ENCODE measurements around the gene TOX3. TPM values are rescaled to one million over a fixed set of nuclear protein-coding genes. Genes with fewer than 3 reads are reported as not detected.

Gene TOX3
- polyA plus RNA-seq, 1 donor from 2014 or later = 2.3 TPM

DNA sequence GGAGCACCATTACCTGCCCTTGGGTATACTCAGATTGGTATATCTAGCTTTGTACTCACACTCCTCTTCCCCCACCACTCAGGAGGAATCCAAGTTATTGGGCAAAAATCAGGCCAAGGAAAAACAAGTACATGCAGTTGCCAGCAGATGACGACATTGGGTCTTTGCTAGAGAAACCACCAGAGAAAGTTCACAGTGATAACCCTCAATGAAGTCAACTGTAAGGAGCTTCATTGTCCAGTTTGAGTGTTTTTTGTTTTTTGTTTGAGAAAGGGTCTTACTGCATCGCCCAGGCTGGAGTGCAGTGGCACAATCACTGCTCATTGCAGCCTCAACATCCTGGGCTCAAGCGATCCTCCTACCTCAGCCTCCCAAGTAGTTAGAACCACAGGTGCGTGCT lies 34.6 kb upstream of the TOX3 start:
- no peak overlapping the region for H3K4me2 ChIP-seq (ENCODE audit: low read length)
- H3K9me2 ChIP-seq (ENCODE audit: insufficient read depth, low read length) = no peaks in the 10 kb centered on the region
- H3K9me3 ChIP-seq (ENCODE audit: low read length) = no peaks in the 10 kb centered on the region
- H3K27ac ChIP-seq (ENCODE audit: low read length) = no peak overlapping the region
- no peak overlapping the region for H3K9ac ChIP-seq (ENCODE audit: low read length)
- no peaks in the 10 kb centered on the region for H3K79me2 ChIP-seq (replicated peaks; ENCODE audit: insufficient read depth, low read length)
- H2AFZ ChIP-seq (ENCODE audit: low read depth, low read length) = no peak overlapping the region
- H4K20me1 ChIP-seq (ENCODE audit: insufficient read depth) = no peaks in the 10 kb centered on the region
- no peak overlapping the region for H3K4me3 ChIP-seq (ENCODE audit: low read length)
- H3K36me3 ChIP-seq (ENCODE audit: insufficient read depth, low read length) = no peaks in the 10 kb centered on the region
- no peak for TF ChIP-seq TAF1 (IDR thresholded peaks at IDR 0.05; ENCODE audit: low read depth)
- TF ChIP-seq, protein P1, sequence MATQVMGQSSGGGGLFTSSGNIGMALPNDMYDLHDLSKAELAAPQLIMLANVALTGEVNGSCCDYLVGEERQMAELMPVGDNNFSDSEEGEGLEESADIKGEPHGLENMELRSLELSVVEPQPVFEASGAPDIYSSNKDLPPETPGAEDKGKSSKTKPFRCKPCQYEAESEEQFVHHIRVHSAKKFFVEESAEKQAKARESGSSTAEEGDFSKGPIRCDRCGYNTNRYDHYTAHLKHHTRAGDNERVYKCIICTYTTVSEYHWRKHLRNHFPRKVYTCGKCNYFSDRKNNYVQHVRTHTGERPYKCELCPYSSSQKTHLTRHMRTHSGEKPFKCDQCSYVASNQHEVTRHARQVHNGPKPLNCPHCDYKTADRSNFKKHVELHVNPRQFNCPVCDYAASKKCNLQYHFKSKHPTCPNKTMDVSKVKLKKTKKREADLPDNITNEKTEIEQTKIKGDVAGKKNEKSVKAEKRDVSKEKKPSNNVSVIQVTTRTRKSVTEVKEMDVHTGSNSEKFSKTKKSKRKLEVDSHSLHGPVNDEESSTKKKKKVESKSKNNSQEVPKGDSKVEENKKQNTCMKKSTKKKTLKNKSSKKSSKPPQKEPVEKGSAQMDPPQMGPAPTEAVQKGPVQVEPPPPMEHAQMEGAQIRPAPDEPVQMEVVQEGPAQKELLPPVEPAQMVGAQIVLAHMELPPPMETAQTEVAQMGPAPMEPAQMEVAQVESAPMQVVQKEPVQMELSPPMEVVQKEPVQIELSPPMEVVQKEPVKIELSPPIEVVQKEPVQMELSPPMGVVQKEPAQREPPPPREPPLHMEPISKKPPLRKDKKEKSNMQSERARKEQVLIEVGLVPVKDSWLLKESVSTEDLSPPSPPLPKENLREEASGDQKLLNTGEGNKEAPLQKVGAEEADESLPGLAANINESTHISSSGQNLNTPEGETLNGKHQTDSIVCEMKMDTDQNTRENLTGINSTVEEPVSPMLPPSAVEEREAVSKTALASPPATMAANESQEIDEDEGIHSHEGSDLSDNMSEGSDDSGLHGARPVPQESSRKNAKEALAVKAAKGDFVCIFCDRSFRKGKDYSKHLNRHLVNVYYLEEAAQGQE (IDR thresholded peaks at IDR 0.05; ENCODE audit: borderline replicate concordance) = no peak
- TF ChIP-seq MXI1 (conservative IDR thresholded peaks at IDR 0.05; ENCODE audit: poor library complexity, severe bottlenecking) = no peak
- TF ChIP-seq, protein P2, sequence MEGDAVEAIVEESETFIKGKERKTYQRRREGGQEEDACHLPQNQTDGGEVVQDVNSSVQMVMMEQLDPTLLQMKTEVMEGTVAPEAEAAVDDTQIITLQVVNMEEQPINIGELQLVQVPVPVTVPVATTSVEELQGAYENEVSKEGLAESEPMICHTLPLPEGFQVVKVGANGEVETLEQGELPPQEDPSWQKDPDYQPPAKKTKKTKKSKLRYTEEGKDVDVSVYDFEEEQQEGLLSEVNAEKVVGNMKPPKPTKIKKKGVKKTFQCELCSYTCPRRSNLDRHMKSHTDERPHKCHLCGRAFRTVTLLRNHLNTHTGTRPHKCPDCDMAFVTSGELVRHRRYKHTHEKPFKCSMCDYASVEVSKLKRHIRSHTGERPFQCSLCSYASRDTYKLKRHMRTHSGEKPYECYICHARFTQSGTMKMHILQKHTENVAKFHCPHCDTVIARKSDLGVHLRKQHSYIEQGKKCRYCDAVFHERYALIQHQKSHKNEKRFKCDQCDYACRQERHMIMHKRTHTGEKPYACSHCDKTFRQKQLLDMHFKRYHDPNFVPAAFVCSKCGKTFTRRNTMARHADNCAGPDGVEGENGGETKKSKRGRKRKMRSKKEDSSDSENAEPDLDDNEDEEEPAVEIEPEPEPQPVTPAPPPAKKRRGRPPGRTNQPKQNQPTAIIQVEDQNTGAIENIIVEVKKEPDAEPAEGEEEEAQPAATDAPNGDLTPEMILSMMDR (IDR thresholded peaks at IDR 0.05; ENCODE audit: poor library complexity, severe bottlenecking) = no peak
- TF ChIP-seq POLR2AphosphoS5 (IDR thresholded peaks at IDR 0.05) = no peak
- TF ChIP-seq EP300 (conservative IDR thresholded peaks at IDR 0.05; ENCODE audit: poor library complexity, severe bottlenecking) = no peak
- TF ChIP-seq RAD21 (conservative IDR thresholded peaks at IDR 0.05) = no peak
- no peak for TF ChIP-seq SMC3 (conservative IDR thresholded peaks at IDR 0.05; ENCODE audit: poor library complexity)
- TF ChIP-seq EZH2 (IDR thresholded peaks at IDR 0.05; ENCODE audit: borderline replicate concordance, insufficient read depth, low read length, poor library complexity, severe bottlenecking) = no peak
- no peaks in the 10 kb centered on the region for H3F3A ChIP-seq (ENCODE audit: insufficient read depth, low read length, poor library complexity, severe bottlenecking)
- H3K27me3 ChIP-seq (ENCODE audit: insufficient read depth, low read depth, low read length) = no peaks in the 10 kb centered on the region

DNA sequence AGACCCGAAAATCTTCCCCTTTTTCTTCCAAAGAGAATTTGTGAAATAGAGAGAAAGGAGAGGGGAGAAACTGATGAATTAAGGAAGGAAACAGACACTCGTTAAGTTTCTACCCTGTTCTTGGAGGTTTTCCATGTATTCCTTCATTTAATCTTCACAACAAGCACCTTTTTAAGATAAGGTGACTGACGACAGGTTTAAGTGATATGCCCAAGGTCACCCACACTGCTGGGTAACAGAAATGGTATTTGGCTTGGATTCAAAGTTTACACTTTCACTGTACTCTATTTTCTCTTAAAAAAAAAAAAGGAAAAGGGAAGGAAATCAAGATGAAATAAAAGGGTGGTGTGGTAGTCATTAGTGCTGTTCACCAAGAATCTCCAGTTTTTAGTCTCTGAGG lies 33.5 kb upstream of the TOX3 start:
- Histone ChIP-seq H2AFZ (ENCODE audit: low read depth, low read length) (no peak overlapping the region), H3F3A (ENCODE audit: insufficient read depth, low read length, poor library complexity, severe bottlenecking) (no peaks in the 10 kb centered on the region), H3K4me3 (ENCODE audit: low read length) (no peak overlapping the region), H3K9me2 (ENCODE audit: insufficient read depth, low read length) (no peaks in the 10 kb centered on the region), H3K9me3 (ENCODE audit: low read length) (no peaks in the 10 kb centered on the region), H3K79me2 (replicated peaks; ENCODE audit: insufficient read depth, low read length) (no peaks in the 10 kb centered on the region), H3K9ac (ENCODE audit: low read length) (no peak overlapping the region), H3K27me3 (ENCODE audit: insufficient read depth, low read depth, low read length) (no peaks in the 10 kb centered on the region), H3K4me2 (ENCODE audit: low read length) (no peak overlapping the region), H4K20me1 (ENCODE audit: insufficient read depth) (no peaks in the 10 kb centered on the region), H3K36me3 (ENCODE audit: insufficient read depth, low read length) (no peaks in the 10 kb centered on the region), H3K27ac (ENCODE audit: low read length) (no peak overlapping the region)
- TF ChIP-seq EP300 (conservative IDR thresholded peaks at IDR 0.05; ENCODE audit: poor library complexity, severe bottlenecking) = no peak
- TF ChIP-seq POLR2AphosphoS5 (IDR thresholded peaks at IDR 0.05) = no peak
- TF ChIP-seq RAD21 (conservative IDR thresholded peaks at IDR 0.05) = no peak
- no peak for TF ChIP-seq TAF1 (IDR thresholded peaks at IDR 0.05; ENCODE audit: low read depth)
- TF ChIP-seq SMC3 (conservative IDR thresholded peaks at IDR 0.05; ENCODE audit: poor library complexity) = no peak
- TF ChIP-seq MXI1 (conservative IDR thresholded peaks at IDR 0.05; ENCODE audit: poor library complexity, severe bottlenecking) = no peak
- TF ChIP-seq EZH2 (IDR thresholded peaks at IDR 0.05; ENCODE audit: borderline replicate concordance, insufficient read depth, low read length, poor library complexity, severe bottlenecking) = no peak
- TF ChIP-seq, protein P2 (IDR thresholded peaks at IDR 0.05; ENCODE audit: poor library complexity, severe bottlenecking) = no peak
- TF ChIP-seq, protein P1 (IDR thresholded peaks at IDR 0.05; ENCODE audit: borderline replicate concordance) = no peak
